ENCODE results near the gene GRIA4. TPM values are rescaled to one million over a fixed set of nuclear protein-coding genes. Genes with fewer than 3 reads are reported as not detected.

The GRIA4 gene
- total RNA-seq, 1 experiment from 2014 or later: not detected

- in situ Hi-C loops (cut with HindIII; ENCODE audit: low sequenced_read_pairs): no loop called here
- peak; percentile 61 for DNase-seq (ENCODE audit: low spot score)
Measured at GRCh38 chr11:106017093-106017492, 407.2 kb downstream of the GRIA4 start.

DNA sequence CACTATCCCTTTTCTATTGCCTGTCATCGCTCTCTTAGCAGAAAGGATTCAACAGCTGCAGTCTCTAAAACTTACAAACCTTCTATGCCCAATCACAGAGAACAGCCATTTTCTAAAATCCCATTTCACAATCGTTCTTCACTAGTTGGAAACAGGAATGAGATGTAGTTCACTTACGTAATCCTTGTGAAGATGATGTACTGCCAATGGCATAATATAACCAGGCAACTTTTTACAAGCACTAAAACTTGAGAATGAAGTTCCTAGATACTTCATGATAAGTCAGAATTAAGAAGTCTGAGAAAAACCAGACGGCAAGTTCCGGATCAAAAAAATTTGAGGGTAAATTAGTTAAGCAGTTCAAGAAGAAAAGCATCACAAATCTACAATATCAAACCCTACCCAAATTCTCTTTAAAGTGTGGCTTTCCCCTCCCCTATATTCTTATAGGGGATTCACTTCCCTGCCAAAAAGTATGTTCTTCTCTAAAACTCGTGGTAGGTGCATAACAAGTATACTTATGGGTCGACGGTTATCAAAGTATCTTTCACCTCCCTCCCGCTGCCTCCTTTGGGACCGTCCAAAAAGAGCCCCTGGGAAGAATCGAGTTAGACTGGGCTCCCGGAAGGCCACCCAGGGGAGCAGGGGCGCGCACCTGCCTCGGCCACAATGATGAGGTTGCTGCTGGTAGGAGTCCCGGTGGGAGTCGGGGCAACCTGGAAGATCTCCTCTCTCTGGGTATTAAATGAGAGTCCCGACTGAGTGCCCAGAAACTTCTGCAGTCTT is 411.5 kb downstream of the GRIA4 start:
- in situ Hi-C loops (cut with HindIII; ENCODE audit: low sequenced_read_pairs): no loop called here
- no peak for DNase-seq (ENCODE audit: low spot score)

DNA sequence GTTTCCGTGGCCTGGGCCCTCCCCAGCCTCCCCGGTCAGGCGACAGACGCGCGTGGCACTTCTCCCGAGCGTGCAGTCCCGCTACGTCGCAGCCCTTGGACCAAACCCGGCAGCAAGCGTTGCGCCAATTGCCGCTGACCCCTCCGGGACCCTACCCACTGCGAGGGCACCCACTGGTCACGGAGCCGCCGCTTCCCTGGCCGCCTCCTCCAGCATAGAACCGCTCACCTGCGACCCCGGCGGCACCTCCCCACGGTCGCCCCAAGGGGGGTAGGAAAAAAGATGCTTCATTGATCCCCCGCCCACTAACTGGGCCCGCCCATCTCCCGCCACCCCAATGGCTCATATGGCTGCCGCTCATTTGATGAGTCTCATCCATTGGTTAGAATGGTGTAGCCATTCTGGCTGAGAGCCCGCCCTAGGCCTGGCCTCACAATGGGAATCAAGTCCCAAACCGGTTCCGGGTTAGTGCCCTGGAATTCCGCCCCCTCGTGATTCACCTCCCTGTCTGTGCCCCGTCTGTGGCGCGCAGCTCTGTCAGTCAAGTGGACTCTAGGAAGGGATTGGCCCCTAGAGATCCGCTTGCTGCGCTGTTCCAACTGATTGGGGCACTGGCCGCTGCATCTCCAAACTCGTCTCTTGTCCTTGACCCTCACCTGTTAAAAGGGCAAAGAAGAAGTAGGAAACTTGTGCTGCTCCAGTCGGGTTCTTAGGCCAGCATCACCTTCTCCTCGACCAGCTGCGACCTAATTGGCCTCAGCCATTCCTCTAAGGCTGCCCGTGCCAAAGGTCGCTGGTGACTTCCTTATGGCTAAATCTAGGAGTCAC is 412.3 kb downstream of the GRIA4 start, which contains the start of gene MSANTD4:
MSANTD4 (minus strand) TSS at position 274 of the 828 bp plus-strand sequence. CDS start 11,323 bp downstream, outside the sequence.
- in situ Hi-C loops (cut with HindIII; ENCODE audit: low sequenced_read_pairs): no loop called here
- DNase-seq (ENCODE audit: low spot score): peak; percentile 100

DNA sequence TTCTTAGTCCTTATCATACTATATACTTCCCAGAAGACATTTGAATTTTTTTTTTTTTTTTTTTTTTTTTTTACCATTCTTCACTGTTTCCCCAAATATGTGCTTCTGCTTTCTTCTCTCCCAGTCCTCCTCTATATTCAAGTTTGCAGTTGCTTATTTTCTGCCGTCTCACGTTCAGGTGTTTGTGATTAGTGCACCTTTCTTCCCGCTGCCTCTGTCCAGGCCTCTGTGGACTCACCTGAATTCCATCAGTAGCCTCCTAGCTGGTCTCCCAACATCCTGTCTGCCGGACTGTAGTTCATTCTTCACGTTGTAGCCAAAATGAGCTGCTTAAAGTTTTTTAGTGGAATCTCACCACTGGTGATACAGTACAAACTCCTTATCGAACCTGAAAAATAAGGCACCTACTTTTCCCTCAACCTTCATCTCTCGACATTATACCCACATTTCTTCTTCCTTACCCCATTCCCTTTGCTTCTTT is 413.0 kb downstream of the GRIA4 start:
- in situ Hi-C loops (cut with HindIII; ENCODE audit: low sequenced_read_pairs): no loop called here
- DNase-seq (ENCODE audit: low spot score): no peak

DNA sequence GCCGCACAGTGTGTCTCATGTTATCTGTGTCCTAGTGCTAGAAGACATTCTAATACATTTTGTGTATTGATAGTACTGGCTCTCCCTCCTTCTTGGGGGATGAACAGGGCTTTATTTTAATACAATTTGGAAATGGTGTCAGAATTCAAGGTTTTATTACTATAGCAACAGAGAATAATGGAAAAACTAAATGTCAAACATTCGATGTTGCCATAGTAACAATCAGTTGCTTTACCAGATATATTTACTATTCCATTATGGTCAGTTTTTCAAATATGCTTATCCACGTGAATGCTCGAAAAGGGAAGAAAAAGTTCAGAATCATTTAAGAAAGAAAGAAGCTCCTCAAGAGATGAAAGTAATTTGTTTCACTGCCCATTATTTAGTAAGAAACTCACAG is 420.7 kb downstream of the GRIA4 start:
- no peak for DNase-seq (ENCODE audit: low spot score)
- in situ Hi-C loops (cut with HindIII; ENCODE audit: low sequenced_read_pairs): no loop called here

- no peak for DNase-seq (ENCODE audit: low spot score)
- in situ Hi-C loops (cut with HindIII; ENCODE audit: low sequenced_read_pairs): no loop called here
Measured at GRCh38 chr11:106031202-106031810, 421.4 kb downstream of the GRIA4 start.
